Panc1 (cell line): ENCODE measurements around the gene ASPSCR1. TPM values are rescaled to one million over a fixed set of nuclear protein-coding genes. Genes with fewer than 3 reads are reported as not detected.

Source experiments
- ATAC-seq: fragments of 200-7000 bp; cut with Tn5 transposase; 2 replicates; pipeline ENCODE4 v1.9.1; 2020; ENCODE audit warnings: mild to moderate bottlenecking, moderate library complexity
- BruUV-seq: library from RNA; stranded (reverse); fragments of 400-500 nt; replicated peaks from 2 replicates; lab custom pipeline; 2021; lab: Mats Ljungman, UMichigan
- CTCF ChIA-PET: fragments of 300-600 bp; sonication (Branson Sonifier 250); formaldehyde crosslinking; loops from one replicate; lab custom pipeline; 2022; ENCODE audit warnings: antibody characterized with exemption; lab: Charles Lee
- POLR2A ChIA-PET: fragments of 300-600 bp; sonication (Branson Sonifier 250); formaldehyde crosslinking; loops from one replicate; lab custom pipeline; 2022; ENCODE audit warnings: antibody characterized with exemption; lab: Charles Lee
- DNase-seq: peaks from one replicate; pipeline ENCODE4 v3.0.0-alpha.2; 2010; ENCODE audit warnings: low read depth, low spot score
- H3K27ac ChIP-seq: 2 replicates; pipeline ENCODE4 v1.5.1; 2011; ENCODE audit warnings: mild to moderate bottlenecking, low read length, inconsistent platforms
- H3K27me3 ChIP-seq: fragments of 200-500 bp; sonication (Bioruptor generic); 2 replicates; pipeline ENCODE4 v1.6.0; 2014; ENCODE audit warnings: low read length, inconsistent platforms; ENCODE audit not compliant: control insufficient read depth, insufficient read depth
- H3K36me3 ChIP-seq: fragments of 200-500 bp; sonication (Bioruptor generic); 2 replicates; pipeline ENCODE4 v1.5.1; 2014; ENCODE audit warnings: inconsistent platforms, mild to moderate bottlenecking, low read length, moderate library complexity; ENCODE audit not compliant: control insufficient read depth, insufficient read depth
- H3K4me1 ChIP-seq: 2 replicates; pipeline ENCODE4 v1.5.1; 2011; ENCODE audit warnings: inconsistent platforms, mild to moderate bottlenecking, low read length, moderate library complexity; ENCODE audit not compliant: control insufficient read depth, insufficient read depth
- H3K4me3 ChIP-seq, 2 experiments: 2 replicates each; pipeline ENCODE4 v1.5.1; 2011 to 2012; ENCODE audit warnings: low read depth in 2 of 2, low read length in 2 of 2, mild to moderate bottlenecking in 2 of 2, inconsistent platforms in 1 of 2, moderate library complexity in 1 of 2
- H3K9me3 ChIP-seq: fragments of 200-500 bp; sonication (Bioruptor generic); 2 replicates; pipeline ENCODE4 v1.5.1; 2014; ENCODE audit warnings: low read depth, mild to moderate bottlenecking, inconsistent platforms, low read length, moderate library complexity; ENCODE audit not compliant: control insufficient read depth, insufficient read depth
- CTCF ChIP-seq: fragments of 450-650 bp; IDR thresholded peaks from 2 replicates; pipeline ENCODE4 v1.5.1; 2017; ENCODE audit warnings: mild to moderate bottlenecking
- POLR2AphosphoS5 ChIP-seq: IDR thresholded peaks from 2 replicates; pipeline ENCODE4 v1.6.1; 2012; ENCODE audit warnings: mild to moderate bottlenecking, low read depth, low read length, moderate library complexity
- REST ChIP-seq, 2 experiments: IDR thresholded peaks; 2 replicates each; pipeline ENCODE4 v1.6.1; 2011 to 2012; ENCODE audit warnings: low read depth in 2 of 2, control low read depth in 1 of 2, low read length in 1 of 2, mild to moderate bottlenecking in 1 of 2, moderate library complexity in 1 of 2; ENCODE audit not compliant: insufficient read depth in 1 of 2
- SIN3A ChIP-seq: IDR thresholded peaks from 2 replicates; pipeline ENCODE4 v1.6.1; 2012; ENCODE audit warnings: low read depth, mild to moderate bottlenecking, low read length, moderate library complexity, borderline replicate concordance; ENCODE audit not compliant: insufficient read depth
- TCF7L2 ChIP-seq: IDR thresholded peaks from 2 replicates; pipeline ENCODE4 v1.6.1; 2011; ENCODE audit warnings: mild to moderate bottlenecking, low read depth, low read length, inconsistent platforms
- in situ Hi-C: cut with HindIII; loops from 2 replicates; pipeline ENCODE4 v1.10.0; 2016; ENCODE audit warnings: low sequenced_read_pairs, low pct_unique_long_range_greater_than_20kb
- intact Hi-C: fragments of 100-400 bp; cut with micrococcal nuclease; formaldehyde crosslinking; loops from one replicate; pipeline ENCODE4 v1.10.0; 2022; ENCODE audit not compliant: unreplicated experiment
- total RNA-seq: library from RNA; stranded (reverse); gene quantifications from one replicate; pipeline ENCODE4 v1.2.1, GENCODE V29; 2021; ENCODE audit not compliant: unreplicated experiment

Gene ASPSCR1
- total RNA-seq, 1 experiment from 2014 or later, result 64.7 TPM

GRCh38 chr17:81967533-81968395, 9.7 kb upstream of the ASPSCR1 start:
- Histone ChIP-seq H3K9me3 (peaks cover 5% of the 10 kb centered on the region; the same call in 1 of the 2 replicates), H3K36me3 (no peaks in the 10 kb centered on the region), H3K4me3 (no peak overlapping the region), H3K4me1 (peaks cover 5% of the 10 kb centered on the region; the same call in 1 of the 2 replicates), H3K27ac (no peak overlapping the region), H3K27me3 (no peaks in the 10 kb centered on the region)
- no peak for TF ChIP-seq POLR2AphosphoS5
- no peak for TF ChIP-seq CTCF
- peak; percentile 90 for TF ChIP-seq TCF7L2
- TF ChIP-seq SIN3A, result no peak
- no peak for TF ChIP-seq REST (IDR thresholded peaks at IDR 0.05; ENCODE audit: insufficient read depth in 1 of 2, low read depth in 2 of 2, low read length in 1 of 2)
- DNase-seq, result no peak
- no TSS peak for BruUV-seq
- ChIA-PET POLR2A (interaction anchor here (0.7 kb wide), 1 partner anchor 15 kb away, joined by 5 read pairs; no protein-coding TSS in a partner anchor), CTCF (interaction anchor here (0.5 to 0.6 kb wide), 2 partner anchors 37 to 74 kb away, joined by 3 read pairs; no protein-coding TSS in a partner anchor)
- intact Hi-C loops, result no loop called here
- in situ Hi-C loops, result no loop called here
- ATAC-seq, result peak; percentile 72

GRCh38 chr17:81968396-81968745, 9.1 kb upstream of the ASPSCR1 start:
- no peak for DNase-seq
- BruUV-seq, result no TSS peak
- ChIA-PET CTCF (no interaction called here), POLR2A (no interaction called here)
- TF ChIP-seq SIN3A (no peak), CTCF (no peak), TCF7L2 (no peak), POLR2AphosphoS5 (no peak), REST (IDR thresholded peaks at IDR 0.05; ENCODE audit: insufficient read depth in 1 of 2, low read depth in 2 of 2, low read length in 1 of 2) (no peak)
- Histone ChIP-seq H3K36me3 (no peaks in the 10 kb centered on the region), H3K4me3 (no peak overlapping the region), H3K27ac (no peak overlapping the region), H3K9me3 (peaks cover 5% of the 10 kb centered on the region; the same call in 1 of the 2 replicates), H3K4me1 (peaks cover 5% of the 10 kb centered on the region; the same call in 1 of the 2 replicates), H3K27me3 (no peaks in the 10 kb centered on the region)
- intact Hi-C loops, result no loop called here
- ATAC-seq, result no peak
- in situ Hi-C loops, result no loop called here
